Suprapubic skin (tissue), 4 donors: ENCODE measurements around the gene RASAL1. TPM values are rescaled to one million over a fixed set of nuclear protein-coding genes. Genes with fewer than 3 reads are reported as not detected.

ENCODE experiments used
- DNase-seq, 2 donors: peaks; one replicate each; pipeline ENCODE4 v3.0.0-alpha.2; 2019; ENCODE audit warnings: low spot score in 2 of 2
- H3K27ac ChIP-seq: fragments of 200-600 bp; sonication (generic); one replicate; pipeline ENCODE4 v1.5.1; 2019
- H3K27me3 ChIP-seq: fragments of 200-600 bp; sonication (generic); one replicate; pipeline ENCODE4 v1.5.1; 2019
- H3K36me3 ChIP-seq: fragments of 200-600 bp; sonication (generic); one replicate; pipeline ENCODE4 v1.5.1; 2019
- H3K4me1 ChIP-seq: fragments of 200-600 bp; sonication (generic); one replicate; pipeline ENCODE4 v1.5.1; 2019
- H3K4me3 ChIP-seq: fragments of 200-600 bp; sonication (generic); one replicate; pipeline ENCODE4 v1.5.1; 2019; ENCODE audit warnings: mild to moderate bottlenecking
- H3K9me3 ChIP-seq: fragments of 200-600 bp; sonication (generic); one replicate; pipeline ENCODE4 v1.5.1; 2019
- CTCF ChIP-seq, 2 donors: fragments of 200-600 bp in 1 of 2; fragments of 450-650 bp in 1 of 2; sonication (generic) in 1 of 2; IDR thresholded peaks; one replicate each; pipeline ENCODE4 v1.5.1; 2016 to 2019; ENCODE audit warnings: antibody characterized with exemption in 2 of 2, mild to moderate bottlenecking in 1 of 2, moderate library complexity in 1 of 2
- EP300 ChIP-seq: sonication (generic); formaldehyde crosslinking; IDR thresholded peaks from one replicate; pipeline ENCODE4 v1.6.1; 2017; ENCODE audit warnings: antibody characterized with exemption
- POLR2A ChIP-seq, 2 donors: fragments of 450-650 bp; IDR thresholded peaks; one replicate each; pipeline ENCODE4 v1.6.1; 2017; ENCODE audit warnings: antibody characterized with exemption in 2 of 2, mild to moderate bottlenecking in 2 of 2, moderate library complexity in 2 of 2
- POLR2AphosphoS5 ChIP-seq, 3 donors: sonication (generic); formaldehyde crosslinking; IDR thresholded peaks; one replicate each; pipeline ENCODE4 v1.6.1; 2017; ENCODE audit warnings: antibody characterized with exemption in 3 of 3
- WGBS: methylation state at CpG from one replicate; pipeline ENCODE4 v1.1.5; 2018; 5-methylcytosine and 5-hydroxymethylcytosine counted together
- total RNA-seq, 4 donors: library from RNA; depleted of rRNA; stranded (reverse); fragments of >200 nt; gene quantifications; one replicate each; pipeline ENCODE4 v1.1.0, GENCODE V29; 2016

The RASAL1 gene
- total RNA-seq = 10 to 100 TPM; 19.8 to 39.0 (median 32.5) TPM

GRCh38 chr12:113135178-113136127 lies at the start of gene RASAL1:
Gene RASAL1, minus strand, starts transcription at chr12:113135761. Its CDS starts 299 bp downstream, at chr12:113135462.
- 6% methylated on average over 19 of the region's 68 CpGs for WGBS
- Histone ChIP-seq H3K36me3 (no peaks in the 10 kb centered on the region), H3K4me3 (peak within 1 kb of the TSS; percentile 41), H3K27me3 (peaks cover 37% of the 10 kb centered on the region), H3K27ac (peak within 1 kb of the TSS; percentile 73), H3K9me3 (no peaks in the 10 kb centered on the region), H3K4me1 (peaks cover 15% of the 10 kb centered on the region)
- no peak for DNase-seq
- TF ChIP-seq POLR2AphosphoS5 (IDR thresholded peaks at IDR 0.05) = no peak
- TF ChIP-seq CTCF (IDR thresholded peaks at IDR 0.05) = peak in 1 of 2 donors; percentile 62
- no peak for TF ChIP-seq POLR2A (IDR thresholded peaks at IDR 0.05)
- no peak for TF ChIP-seq EP300

GRCh38 chr12:113184900-113185179 lies 49.3 kb upstream of the RASAL1 start:
- no peak for TF ChIP-seq POLR2A (IDR thresholded peaks at IDR 0.05)
- TF ChIP-seq POLR2AphosphoS5 (IDR thresholded peaks at IDR 0.05) = no peak
- no peak for TF ChIP-seq CTCF (IDR thresholded peaks at IDR 0.05)
- TF ChIP-seq EP300 = no peak
- Histone ChIP-seq H3K4me3 (peak overlapping the region; percentile 99), H3K9me3 (no peaks in the 10 kb centered on the region), H3K27ac (peak overlapping the region; percentile 99), H3K27me3 (no peaks in the 10 kb centered on the region), H3K4me1 (peaks cover 45% of the 10 kb centered on the region), H3K36me3 (peaks cover 14% of the 10 kb centered on the region)
- peak; percentile 92 to 95 for DNase-seq
- 0% methylated on average over 19 of the region's 20 CpGs for WGBS

- peak overlapping the region; percentile 99 for H3K4me3 ChIP-seq
- WGBS = 38% methylated on average over 19 of the region's 26 CpGs
- peak in 1 of 2 donors; percentile 78 for DNase-seq
Measured at GRCh38 chr12:113184098-113184899, 48.7 kb upstream of the RASAL1 start.

GRCh38 chr12:113183030-113183589 lies 47.5 kb upstream of the RASAL1 start:
- no peak for TF ChIP-seq EP300
- no peak for DNase-seq
- peaks cover 28% of the 10 kb centered on the region for H3K36me3 ChIP-seq
- no peaks in the 10 kb centered on the region for H3K9me3 ChIP-seq
- peaks cover 42% of the 10 kb centered on the region for H3K4me1 ChIP-seq
- WGBS = 93% methylated on average over 11 of the region's 11 CpGs
- no peaks in the 10 kb centered on the region for H3K27me3 ChIP-seq
- no peak overlapping the region for H3K27ac ChIP-seq
- H3K4me3 ChIP-seq = no peak overlapping the region

More at GRCh38 chr12:113184098-113184899, 48.7 kb upstream of the RASAL1 start:
- TF ChIP-seq POLR2A (IDR thresholded peaks at IDR 0.05) (no peak), POLR2AphosphoS5 (IDR thresholded peaks at IDR 0.05) (no peak), EP300 (no peak), CTCF (IDR thresholded peaks at IDR 0.05) (no peak)
- Histone ChIP-seq H3K4me1 (peaks cover 45% of the 10 kb centered on the region), H3K27ac (peak overlapping the region; percentile 99), H3K36me3 (peaks cover 20% of the 10 kb centered on the region), H3K9me3 (no peaks in the 10 kb centered on the region), H3K27me3 (no peaks in the 10 kb centered on the region)

GRCh38 chr12:113181975-113182374 lies 46.4 kb upstream of the RASAL1 start:
- Histone ChIP-seq H3K27ac (no peak overlapping the region), H3K27me3 (no peaks in the 10 kb centered on the region), H3K4me3 (no peak overlapping the region), H3K36me3 (peaks cover 40% of the 10 kb centered on the region), H3K4me1 (peaks cover 32% of the 10 kb centered on the region), H3K9me3 (no peaks in the 10 kb centered on the region)
- no peak for DNase-seq
- TF ChIP-seq POLR2AphosphoS5 (IDR thresholded peaks at IDR 0.05) (no peak), EP300 (no peak), CTCF (IDR thresholded peaks at IDR 0.05) (no peak), POLR2A (IDR thresholded peaks at IDR 0.05) (no peak)
- WGBS = 80% methylated on average over 3 of the region's 3 CpGs
